HepG2 (cell line): ENCODE results near the gene TEX14. TPM values are rescaled to one million over a fixed set of nuclear protein-coding genes. Genes with fewer than 3 reads are reported as not detected.

Experiments used
- ATF7-NPFF ChIP-seq: sonication (generic); formaldehyde crosslinking; IDR thresholded peaks from 2 replicates; pipeline ENCODE4 v1.8.1; 2023; ENCODE audit warnings: mild to moderate bottlenecking, low read depth, missing genetic modification reagents, moderate library complexity
- FOXP1 ChIP-seq, 2 experiments: fragments of 450-650 bp in 1 of 2; IDR thresholded peaks; 2 replicates each; pipeline ENCODE4 v1.6.1; 2017 to 2018; ENCODE audit warnings: antibody characterized with exemption in 1 of 2
- MLLT10 ChIP-seq: sonication (generic); formaldehyde crosslinking; IDR thresholded peaks from 2 replicates; pipeline ENCODE4 v1.4.0; 2020; ENCODE audit warnings: missing genetic modification reagents
- MXD3 ChIP-seq: IDR thresholded peaks from 2 replicates; pipeline ENCODE4 v1.6.1; 2016; ENCODE audit warnings: mild to moderate bottlenecking, missing biosample characterization, missing genetic modification reagents
- NFYC ChIP-seq: IDR thresholded peaks from 2 replicates; pipeline ENCODE4 v1.6.1; 2016; ENCODE audit warnings: missing genetic modification reagents, missing compliant biosample characterization
- RBM22 ChIP-seq: fragments of 200-400 bp; formaldehyde crosslinking; optimal IDR thresholded peaks from 2 replicates; pipeline ENCODE3; 2017; ENCODE audit warnings: mild to moderate bottlenecking, low read length, moderate library complexity
- SALL2 ChIP-seq: sonication (generic); formaldehyde crosslinking; IDR thresholded peaks from 2 replicates; pipeline ENCODE4 v1.8.1; 2023; ENCODE audit warnings: mild to moderate bottlenecking, missing genetic modification reagents, inconsistent platforms
- SP4 ChIP-seq: sonication (generic); formaldehyde crosslinking; IDR thresholded peaks from 2 replicates; pipeline ENCODE4 v1.8.1; 2023; ENCODE audit warnings: mild to moderate bottlenecking, missing genetic modification reagents
- STAT6 ChIP-seq: sonication (generic); formaldehyde crosslinking; IDR thresholded peaks from 2 replicates; pipeline ENCODE4 v1.4.0; 2020; ENCODE audit warnings: missing genetic modification reagents, mild to moderate bottlenecking, borderline replicate concordance
- TBL1XR1 ChIP-seq: fragments of 150-350 bp; IDR thresholded peaks from 2 replicates; pipeline ENCODE4 v1.6.1; 2014; ENCODE audit warnings: borderline replicate concordance, low read length; ENCODE audit not compliant: partially characterized antibody
- ZBED4 ChIP-seq: sonication (generic); formaldehyde crosslinking; IDR thresholded peaks from 2 replicates; pipeline ENCODE4 v1.4.0; 2020; ENCODE audit warnings: missing genetic modification reagents, borderline replicate concordance
- ZBTB20 ChIP-seq: sonication (generic); formaldehyde crosslinking; IDR thresholded peaks from 2 replicates; pipeline ENCODE4 v1.8.1; 2023; ENCODE audit warnings: missing genetic modification reagents, low read depth, mild to moderate bottlenecking, borderline replicate concordance
- ZNF382 ChIP-seq: sonication (generic); formaldehyde crosslinking; IDR thresholded peaks from 2 replicates; pipeline ENCODE4 v1.5.0; 2020; ENCODE audit warnings: missing genetic modification reagents, mild to moderate bottlenecking, borderline replicate concordance
- ZNF460 ChIP-seq: sonication (generic); formaldehyde crosslinking; IDR thresholded peaks from 2 replicates; pipeline ENCODE4 v1.5.1; 2020; ENCODE audit warnings: missing genetic modification reagents, mild to moderate bottlenecking, borderline replicate concordance
- ZNF589 ChIP-seq: sonication (generic); formaldehyde crosslinking; conservative IDR thresholded peaks from 2 replicates; pipeline ENCODE4 v1.8.0; 2022; ENCODE audit warnings: mild to moderate bottlenecking, moderate library complexity, missing genetic modification reagents
- ZNF747 ChIP-seq: sonication (generic); formaldehyde crosslinking; IDR thresholded peaks from 2 replicates; pipeline ENCODE4 v1.8.1; 2023; ENCODE audit warnings: missing genetic modification reagents, mild to moderate bottlenecking, borderline replicate concordance
- polyA plus RNA-seq, 8 experiments: library from polyadenylated mRNA; depleted of rRNA in 3 of 8; stranded (reverse) in 7 of 8; unstranded in 1 of 8; fragments of >200 nt; fragmentation: Illumina TruSeq in 4 of 8; extraction: Trizol in 4 of 8; gene quantifications; 2 replicates each; pipeline versions ENCODE4 v1.2.1 to v1.2.3, GENCODE V29; 2011 to 2016; ENCODE audit warnings: low read depth in 4 of 8, missing spikeins in 1 of 8, mixed read lengths in 1 of 8; ENCODE audit not compliant: insufficient read depth in 1 of 8
- total RNA-seq, 5 experiments: library from RNA; depleted of rRNA; stranded (reverse); fragments of >200 nt; fragmentation: Illumina TruSeq; extraction: Trizol; gene quantifications; 2 replicates each; pipeline ENCODE4 v1.2.3, GENCODE V29; 2016; ENCODE audit warnings: low read depth in 1 of 5
- TF ChIP-seq, protein P1 (sequence below): IDR thresholded peaks from 2 replicates; pipeline ENCODE4 v1.6.1; 2012; ENCODE audit warnings: low read length, improper control_type of control experiment

The TEX14 gene
- total and polyA plus RNA-seq, 2 of the 13 experiments (the other 11 are each of a cell fraction or from before 2014, with no cell fraction given) = 0.04 to 0.07 TPM

DNA sequence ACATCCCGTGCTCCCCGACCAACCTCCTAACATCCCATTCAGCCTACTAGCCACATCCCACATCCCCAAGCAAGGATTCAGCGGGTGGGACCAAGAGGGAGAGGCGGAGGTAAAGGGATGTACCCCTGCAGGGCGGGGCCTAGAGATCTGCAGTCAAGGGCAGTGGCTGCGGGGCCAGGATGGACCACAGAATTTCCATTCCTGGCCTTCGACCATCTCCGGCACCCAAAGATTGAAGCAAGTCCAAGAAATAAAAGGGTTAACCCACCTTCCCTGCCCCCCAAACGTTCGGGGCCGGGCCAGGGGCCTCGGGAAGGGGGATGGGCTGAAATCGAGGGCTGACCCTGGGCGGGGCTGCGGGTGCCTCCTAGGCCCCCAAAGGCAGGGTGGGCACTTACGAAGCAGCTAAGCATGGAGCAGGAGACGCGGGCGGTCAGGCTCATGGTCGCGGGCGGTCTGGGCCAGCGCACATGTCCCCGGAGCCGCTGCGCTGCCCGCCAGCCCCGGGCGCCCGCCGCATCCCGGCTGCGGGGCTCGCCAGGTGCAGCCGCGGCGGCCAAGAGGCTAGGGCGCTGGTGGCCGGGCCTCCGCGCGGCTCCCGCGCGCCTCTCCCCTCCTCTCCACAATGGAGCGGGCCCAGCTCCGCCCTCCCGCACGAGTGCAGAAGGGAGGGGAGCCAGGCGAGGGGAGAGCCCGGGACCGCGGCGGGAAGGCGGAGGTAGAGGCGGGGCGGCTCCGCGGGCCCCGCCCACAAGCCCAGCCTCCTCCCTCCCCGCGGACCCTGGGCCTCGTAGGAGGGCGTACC is 177.7 kb downstream of the TEX14 start, which contains the start of gene MTMR4 (continued):
- TF ChIP-seq, protein P1, sequence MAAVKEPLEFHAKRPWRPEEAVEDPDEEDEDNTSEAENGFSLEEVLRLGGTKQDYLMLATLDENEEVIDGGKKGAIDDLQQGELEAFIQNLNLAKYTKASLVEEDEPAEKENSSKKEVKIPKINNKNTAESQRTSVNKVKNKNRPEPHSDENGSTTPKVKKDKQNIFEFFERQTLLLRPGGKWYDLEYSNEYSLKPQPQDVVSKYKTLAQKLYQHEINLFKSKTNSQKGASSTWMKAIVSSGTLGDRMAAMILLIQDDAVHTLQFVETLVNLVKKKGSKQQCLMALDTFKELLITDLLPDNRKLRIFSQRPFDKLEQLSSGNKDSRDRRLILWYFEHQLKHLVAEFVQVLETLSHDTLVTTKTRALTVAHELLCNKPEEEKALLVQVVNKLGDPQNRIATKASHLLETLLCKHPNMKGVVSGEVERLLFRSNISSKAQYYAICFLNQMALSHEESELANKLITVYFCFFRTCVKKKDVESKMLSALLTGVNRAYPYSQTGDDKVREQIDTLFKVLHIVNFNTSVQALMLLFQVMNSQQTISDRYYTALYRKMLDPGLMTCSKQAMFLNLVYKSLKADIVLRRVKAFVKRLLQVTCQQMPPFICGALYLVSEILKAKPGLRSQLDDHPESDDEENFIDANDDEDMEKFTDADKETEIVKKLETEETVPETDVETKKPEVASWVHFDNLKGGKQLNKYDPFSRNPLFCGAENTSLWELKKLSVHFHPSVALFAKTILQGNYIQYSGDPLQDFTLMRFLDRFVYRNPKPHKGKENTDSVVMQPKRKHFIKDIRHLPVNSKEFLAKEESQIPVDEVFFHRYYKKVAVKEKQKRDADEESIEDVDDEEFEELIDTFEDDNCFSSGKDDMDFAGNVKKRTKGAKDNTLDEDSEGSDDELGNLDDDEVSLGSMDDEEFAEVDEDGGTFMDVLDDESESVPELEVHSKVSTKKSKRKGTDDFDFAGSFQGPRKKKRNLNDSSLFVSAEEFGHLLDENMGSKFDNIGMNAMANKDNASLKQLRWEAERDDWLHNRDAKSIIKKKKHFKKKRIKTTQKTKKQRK = no peak
- TF ChIP-seq ZBTB20 (no peak), ZBED4 (peak; percentile 55; the same call in 1 of the 2 replicates), RBM22 (no peak), FOXP1 (IDR thresholded peaks at IDR 0.05) (no peak), FOXP1 (CRISPR knock-in tag; IDR thresholded peaks at IDR 0.05) (no peak), ZNF589 (no peak), ZNF460 (no peak), TBL1XR1 (no peak), ATF7-NPFF (CRISPR knock-in tag) (peak; percentile 72), MXD3 (CRISPR knock-in tag) (no peak; the same call in 1 of the 2 replicates), SP4 (peak; percentile 75), ZNF747 (no peak), MLLT10 (CRISPR knock-in tag) (no peak), STAT6 (CRISPR knock-in tag) (no peak), NFYC (CRISPR knock-in tag) (0 out of 2 replicates have a peak, but pooled peaks have one; percentile 31), SALL2 (no peak), ZNF382 (CRISPR knock-in tag) (no peak)
